Measurements from ENCODE around the gene PPM1A. TPM values are rescaled to one million over a fixed set of nuclear protein-coding genes. Genes with fewer than 3 reads are reported as not detected.

Gene PPM1A
- total RNA-seq, 1 experiment from 2014 or later, result 69.3 TPM

- no peaks in the 10 kb centered on the region for H3F3A ChIP-seq (ENCODE audit: low read length, unreplicated experiment)
- no peak overlapping the region for H3K4me3 ChIP-seq (ENCODE audit: low read length)
- H3K36me3 ChIP-seq (ENCODE audit: low read depth, low read length), result no peaks in the 10 kb centered on the region
- ATAC-seq (no peak), DNase-seq (no peak)
- no TSS peak for BruUV-seq (replicated peaks)
- no peaks in the 10 kb centered on the region for H4K20me1 ChIP-seq (ENCODE audit: low read length)
- H2AFZ ChIP-seq (ENCODE audit: low read length), result no peak overlapping the region
- H3K4me1 ChIP-seq (ENCODE audit: insufficient read depth, low read length), result peaks cover under 1% of the 10 kb centered on the region
- no peak overlapping the region for H3K4me2 ChIP-seq (ENCODE audit: low read length)
- H3K9ac ChIP-seq (ENCODE audit: low read length), result no peak overlapping the region
- H3K27me3 ChIP-seq (ENCODE audit: low read length), result no peaks in the 10 kb centered on the region
- no peaks in the 10 kb centered on the region for H3K9me2 ChIP-seq (replicated peaks; ENCODE audit: low read length)
- TF ChIP-seq EZH2 (IDR thresholded peaks at IDR 0.05; ENCODE audit: low read length, unreplicated experiment) (no peak), CTCF (conservative IDR thresholded peaks at IDR 0.05; ENCODE audit: low read depth, low read length) (no peak), EZH2phosphoT487 (IDR thresholded peaks at IDR 0.05; ENCODE audit: borderline replicate concordance, low read length) (no peak)
- POLR2A ChIA-PET (ENCODE audit: unreplicated experiment), result no interaction called here
- intact Hi-C loops (cut with micrococcal nuclease), result no loop called here
- no peaks in the 10 kb centered on the region for H3K9me3 ChIP-seq (ENCODE audit: low read length)
- CTCF ChIA-PET, result no interaction called here
- no peaks in the 10 kb centered on the region for H3K79me2 ChIP-seq (ENCODE audit: low read length)
- no peak overlapping the region for H3K27ac ChIP-seq (ENCODE audit: low read length)
Measured at GRCh38 chr14:60300019-60300418, 51.0 kb downstream of the PPM1A start.

DNA sequence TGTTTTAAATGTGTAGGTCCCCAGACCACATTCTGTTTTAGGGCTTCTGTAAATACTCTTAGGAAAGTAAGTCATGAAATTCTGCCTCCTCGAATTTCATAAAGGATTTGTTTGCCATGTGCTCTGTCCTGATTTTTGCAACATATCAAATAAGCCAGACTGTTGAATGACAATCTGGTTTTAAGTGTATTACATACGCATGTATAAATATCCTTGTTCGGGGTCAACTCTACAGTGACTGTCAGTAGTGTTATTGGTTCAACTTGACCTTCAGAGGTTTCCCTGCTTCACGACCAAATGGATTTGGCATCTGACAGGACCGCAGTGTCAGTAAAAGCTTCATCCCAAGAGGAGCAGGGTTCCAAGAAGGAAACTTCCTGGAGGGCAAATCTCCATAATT, 52.7 kb downstream of the PPM1A start:
- no peaks in the 10 kb centered on the region for H3K27me3 ChIP-seq (ENCODE audit: low read length)
- H2AFZ ChIP-seq (ENCODE audit: low read length), result no peak overlapping the region
- no peak overlapping the region for H3K27ac ChIP-seq (ENCODE audit: low read length)
- no TSS peak for BruUV-seq (replicated peaks)
- no peaks in the 10 kb centered on the region for H4K20me1 ChIP-seq (ENCODE audit: low read length)
- H3K9me2 ChIP-seq (replicated peaks; ENCODE audit: low read length), result no peaks in the 10 kb centered on the region
- intact Hi-C loops (cut with micrococcal nuclease), result no loop called here
- no peaks in the 10 kb centered on the region for H3K9me3 ChIP-seq (ENCODE audit: low read length)
- H3K4me3 ChIP-seq (ENCODE audit: low read length), result no peak overlapping the region
- H3K4me1 ChIP-seq (ENCODE audit: insufficient read depth, low read length), result no peaks in the 10 kb centered on the region
- ChIA-PET POLR2A (ENCODE audit: unreplicated experiment) (interaction anchor here (0.7 kb wide), 1 partner anchor 829 kb away, joined by 3 read pairs; no protein-coding TSS in a partner anchor), CTCF (no interaction called here)
- no peak for TF ChIP-seq EZH2phosphoT487 (IDR thresholded peaks at IDR 0.05; ENCODE audit: borderline replicate concordance, low read length)
- TF ChIP-seq CTCF (conservative IDR thresholded peaks at IDR 0.05; ENCODE audit: low read depth, low read length), result no peak
- no peak for TF ChIP-seq EZH2 (IDR thresholded peaks at IDR 0.05; ENCODE audit: low read length, unreplicated experiment)
- no peak overlapping the region for H3K9ac ChIP-seq (ENCODE audit: low read length)
- ATAC-seq, result no peak
- no peaks in the 10 kb centered on the region for H3K36me3 ChIP-seq (ENCODE audit: low read depth, low read length)
- no peaks in the 10 kb centered on the region for H3F3A ChIP-seq (ENCODE audit: low read length, unreplicated experiment)
- no peak overlapping the region for H3K4me2 ChIP-seq (ENCODE audit: low read length)
- no peak for DNase-seq
- H3K79me2 ChIP-seq (ENCODE audit: low read length), result no peaks in the 10 kb centered on the region

DNA sequence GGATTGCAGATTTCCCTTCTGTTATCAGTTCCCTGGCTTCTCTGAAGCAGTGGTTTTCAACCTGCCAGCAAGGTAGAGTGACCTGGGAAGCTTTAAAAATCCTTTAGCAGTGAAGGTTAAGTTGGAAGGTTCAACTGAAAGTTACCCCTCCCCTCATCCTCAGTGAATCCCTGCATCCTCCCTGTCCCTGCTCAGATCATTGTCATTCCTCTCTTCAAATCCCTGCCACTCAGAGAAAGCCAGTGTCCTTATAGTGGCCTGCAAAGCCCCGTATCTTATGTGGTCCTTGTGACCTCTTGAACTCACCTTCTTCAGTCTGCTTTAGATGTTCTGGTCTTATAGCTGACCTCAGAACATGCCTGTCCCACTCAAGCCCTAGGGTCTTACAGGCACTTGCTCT, 53.6 kb downstream of the PPM1A start:
- H4K20me1 ChIP-seq (ENCODE audit: low read length), result no peaks in the 10 kb centered on the region
- ATAC-seq (no peak), DNase-seq (no peak)
- ChIA-PET CTCF (no interaction called here), POLR2A (ENCODE audit: unreplicated experiment) (no interaction called here)
- no TSS peak for BruUV-seq (replicated peaks)
- no peak overlapping the region for H3K9ac ChIP-seq (ENCODE audit: low read length)
- no peaks in the 10 kb centered on the region for H3K36me3 ChIP-seq (ENCODE audit: low read depth, low read length)
- intact Hi-C loops (cut with micrococcal nuclease), result no loop called here
- no peaks in the 10 kb centered on the region for H3F3A ChIP-seq (ENCODE audit: low read length, unreplicated experiment)
- H3K4me3 ChIP-seq (ENCODE audit: low read length), result no peak overlapping the region
- H3K4me2 ChIP-seq (ENCODE audit: low read length), result no peak overlapping the region
- no peaks in the 10 kb centered on the region for H3K79me2 ChIP-seq (ENCODE audit: low read length)
- H3K4me1 ChIP-seq (ENCODE audit: insufficient read depth, low read length), result no peaks in the 10 kb centered on the region
- H3K9me2 ChIP-seq (replicated peaks; ENCODE audit: low read length), result no peaks in the 10 kb centered on the region
- no peak overlapping the region for H3K27ac ChIP-seq (ENCODE audit: low read length)
- H3K27me3 ChIP-seq (ENCODE audit: low read length), result no peaks in the 10 kb centered on the region
- no peak for TF ChIP-seq EZH2phosphoT487 (IDR thresholded peaks at IDR 0.05; ENCODE audit: borderline replicate concordance, low read length)
- no peak for TF ChIP-seq CTCF (conservative IDR thresholded peaks at IDR 0.05; ENCODE audit: low read depth, low read length)
- TF ChIP-seq EZH2 (IDR thresholded peaks at IDR 0.05; ENCODE audit: low read length, unreplicated experiment), result no peak
- H3K9me3 ChIP-seq (ENCODE audit: low read length), result no peaks in the 10 kb centered on the region
- H2AFZ ChIP-seq (ENCODE audit: low read length), result no peak overlapping the region

Data from PC-3 (cell line).